Esophagus (tissue), 2 donors: ENCODE data around the gene PCED1B. TPM values are rescaled to one million over a fixed set of nuclear protein-coding genes. Genes with fewer than 3 reads are reported as not detected.
"Not testable (repeated sequence)": the region's sequence is repeated elsewhere in the genome, so short reads cannot be mapped to it uniquely, and the experiment has no call there.

Source experiments
- H3K27ac ChIP-seq, 2 donors: one replicate each; pipeline ENCODE4 v1.5.1; 2013; ENCODE audit warnings: low read depth in 2 of 2, mild to moderate bottlenecking in 2 of 2, inconsistent platforms in 1 of 2, low read length in 1 of 2, moderate library complexity in 1 of 2
- H3K27me3 ChIP-seq, 2 donors: one replicate each; pipeline ENCODE4 v1.6.1; 2013; ENCODE audit warnings: low read length in 2 of 2, control low read depth in 1 of 2, mild to moderate bottlenecking in 1 of 2; ENCODE audit not compliant: insufficient read depth in 2 of 2, control insufficient read depth in 1 of 2
- H3K36me3 ChIP-seq, 2 donors: one replicate each; pipeline ENCODE4 v1.6.1; 2013; ENCODE audit warnings: low read length in 1 of 2; ENCODE audit not compliant: control insufficient read depth in 2 of 2, insufficient read depth in 2 of 2
- H3K4me1 ChIP-seq, 2 donors: one replicate each; pipeline ENCODE4 v1.6.1; 2013; ENCODE audit warnings: low read length in 1 of 2; ENCODE audit not compliant: control insufficient read depth in 2 of 2, insufficient read depth in 2 of 2
- H3K4me3 ChIP-seq, 2 donors: one replicate each; pipeline ENCODE4 v1.5.1; 2013; ENCODE audit warnings: low read length in 2 of 2, mild to moderate bottlenecking in 2 of 2, low read depth in 1 of 2, moderate library complexity in 1 of 2
- H3K9me3 ChIP-seq, 2 donors: one replicate each; pipeline ENCODE4 v1.6.1; 2013; ENCODE audit warnings: mild to moderate bottlenecking in 2 of 2, low read depth in 1 of 2, low read length in 1 of 2, moderate library complexity in 1 of 2; ENCODE audit not compliant: control insufficient read depth in 2 of 2, insufficient read depth in 1 of 2
- WGBS, 2 donors: extraction: QIAGEN DNeasy Blood & Tissue Kit; methylation state at CpG; one replicate each; pipeline ENCODE4 v1.1.7; 2013; 5-methylcytosine and 5-hydroxymethylcytosine counted together
- polyA plus RNA-seq, 2 donors: library from polyadenylated mRNA; stranded (reverse); fragments of 200-250 nt; gene quantifications; one replicate each; pipeline ENCODE4 v1.2.3, GENCODE V29; 2013
- donor health status: healthy with polysubstance abuse.
- donor health status: Bipolar disorder and iron deficiency.

PCED1B gene
- polyA plus RNA-seq, 2 donors: 1.2 to 1.6 TPM

- Histone ChIP-seq H3K27ac (no peak overlapping the region), H3K9me3 (no peaks in the 10 kb centered on the region), H3K36me3 (peaks cover 0 to 2% of the 10 kb centered on the region in 2 donors), H3K27me3 (no peaks in the 10 kb centered on the region), H3K4me3 (no peak overlapping the region), H3K4me1 (no peaks in the 10 kb centered on the region)
- WGBS, 2 donors: 54 to 68% methylated on average over 3 of the region's 3 CpGs
These were observed 110.9 kb downstream of the PCED1B start for GRCh38 chr12:47190271-47190750.

DNA sequence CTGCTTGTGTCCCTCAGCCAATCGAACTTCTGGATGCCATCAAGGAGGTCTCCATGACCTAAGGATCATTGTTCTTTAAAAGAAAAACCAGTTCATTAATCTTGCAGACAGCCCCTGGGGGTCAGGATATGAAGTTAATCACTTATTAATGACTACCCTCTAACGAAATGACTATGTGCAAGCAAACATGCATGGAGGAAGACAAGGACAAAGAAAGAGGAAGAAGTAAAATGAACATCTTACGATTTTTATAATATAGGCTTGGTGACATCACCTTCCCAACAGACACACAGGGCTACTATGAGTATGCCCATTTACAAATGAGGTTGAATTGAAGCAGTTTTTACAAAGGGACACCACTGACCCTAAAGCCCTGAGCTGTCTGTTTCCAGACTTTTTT, 111.5 kb downstream of the PCED1B start:
- H3K4me1 ChIP-seq: no peaks in the 10 kb centered on the region
- no peaks in the 10 kb centered on the region for H3K27me3 ChIP-seq
- 25 to 52% methylated on average over 3 of the region's 3 CpGs for WGBS, 2 donors
- no peak overlapping the region for H3K4me3 ChIP-seq
- no peak overlapping the region for H3K27ac ChIP-seq
- peaks cover 0 to 2% of the 10 kb centered on the region in 2 donors for H3K36me3 ChIP-seq
- no peaks in the 10 kb centered on the region for H3K9me3 ChIP-seq

DNA sequence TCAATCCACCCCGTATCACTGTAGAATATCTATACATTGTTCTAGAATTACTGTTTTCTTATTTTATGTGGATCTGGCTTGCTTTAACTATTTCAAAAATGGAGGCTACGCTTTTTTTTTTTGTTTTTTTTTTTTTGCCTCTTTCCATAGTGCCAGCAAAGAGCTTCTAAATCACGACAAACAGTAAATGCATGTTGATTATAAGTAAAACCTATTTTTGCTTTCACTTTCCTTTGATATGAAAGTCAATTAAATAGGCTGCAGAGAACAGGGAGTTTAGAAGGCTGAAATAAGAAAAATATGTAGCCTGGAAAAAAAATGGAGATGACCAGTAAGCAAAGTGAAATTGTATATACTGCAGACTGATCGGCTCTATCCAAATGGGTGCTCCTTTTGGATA, 112.6 kb downstream of the PCED1B start:
- Histone ChIP-seq H3K4me3 (no peak overlapping the region), H3K9me3 (no peaks in the 10 kb centered on the region), H3K4me1 (no peaks in the 10 kb centered on the region), H3K27ac (no peak overlapping the region), H3K27me3 (no peaks in the 10 kb centered on the region), H3K36me3 (peaks cover 0 to 2% of the 10 kb centered on the region in 2 donors)
- WGBS, 2 donors: 59 to 71% methylated on average over 4 of the region's 4 CpGs

GRCh38 chr12:47193066-47193465, 113.6 kb downstream of the PCED1B start:
- no peaks in the 10 kb centered on the region for H3K27me3 ChIP-seq
- H3K9me3 ChIP-seq: no peaks in the 10 kb centered on the region
- peaks cover 0 to 2% of the 10 kb centered on the region in 2 donors for H3K36me3 ChIP-seq
- H3K27ac ChIP-seq: no peak overlapping the region
- no peak overlapping the region for H3K4me3 ChIP-seq
- no peaks in the 10 kb centered on the region for H3K4me1 ChIP-seq
- WGBS, 2 donors: 82 to 84% methylated on average over 3 of the region's 3 CpGs

DNA sequence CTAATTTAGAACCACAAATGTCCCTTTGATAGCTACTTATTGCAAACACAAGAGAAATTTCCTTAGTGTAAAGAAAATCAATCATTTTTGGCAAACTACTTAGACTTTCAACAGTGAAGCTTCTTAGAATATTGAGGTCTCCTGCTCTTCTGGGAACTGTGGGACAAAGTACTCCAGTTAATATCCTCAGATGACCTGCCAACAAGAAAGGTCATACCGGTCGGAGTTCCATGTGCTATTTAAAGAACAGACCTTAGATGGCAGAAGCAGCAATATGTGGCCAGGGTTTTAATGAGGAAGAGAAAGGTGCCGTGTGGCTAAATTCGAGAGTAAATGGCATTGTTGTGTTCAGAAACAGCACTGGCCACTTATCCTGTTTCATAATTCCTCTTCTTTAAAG, 115.1 kb downstream of the PCED1B start:
- H3K36me3 ChIP-seq: peaks cover 0 to 2% of the 10 kb centered on the region in 2 donors
- no peak overlapping the region for H3K27ac ChIP-seq
- no peaks in the 10 kb centered on the region for H3K9me3 ChIP-seq
- H3K27me3 ChIP-seq: no peaks in the 10 kb centered on the region
- H3K4me3 ChIP-seq: no peak overlapping the region
- 55 to 58% methylated on average over 4 of the region's 4 CpGs for WGBS, 2 donors
- no peaks in the 10 kb centered on the region for H3K4me1 ChIP-seq

- WGBS, 2 donors: 71 to 75% methylated on average over 2 of the region's 2 CpGs
- H3K27ac ChIP-seq: no peak overlapping the region
- no peaks in the 10 kb centered on the region for H3K9me3 ChIP-seq
- no peaks in the 10 kb centered on the region for H3K4me1 ChIP-seq
- H3K27me3 ChIP-seq: no peaks in the 10 kb centered on the region
- H3K4me3 ChIP-seq: no peak overlapping the region
- no peaks in the 10 kb centered on the region for H3K36me3 ChIP-seq
These were observed 121.0 kb downstream of the PCED1B start for GRCh38 chr12:47200446-47200845.

GRCh38 chr12:47201190-47201589, 121.8 kb downstream of the PCED1B start:
- H3K4me3 ChIP-seq, H3K27me3 ChIP-seq, H3K4me1 ChIP-seq, H3K9me3 ChIP-seq, H3K27ac ChIP-seq, H3K36me3 ChIP-seq: not testable (repeated sequence)
- 88 to 92% methylated on average over 6 of the region's 6 CpGs for WGBS, 2 donors

DNA sequence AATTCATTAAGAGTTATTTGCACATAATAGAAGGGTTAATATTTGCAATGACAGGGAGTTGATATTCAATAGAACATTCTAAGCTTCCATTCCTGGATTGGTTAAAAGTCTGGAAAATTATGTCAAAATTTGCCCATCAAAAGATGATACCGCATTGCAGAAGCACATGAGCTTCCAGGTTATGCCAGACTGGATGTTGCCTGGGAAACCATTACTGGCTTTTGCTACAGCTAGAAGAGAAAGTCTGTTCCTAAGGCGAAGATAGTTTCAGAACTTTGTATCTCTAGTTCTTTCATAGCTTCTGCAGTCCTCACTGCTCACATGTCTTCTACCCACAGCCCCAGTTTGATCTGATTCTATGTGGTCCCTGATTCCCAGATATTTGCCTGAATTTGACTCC, 122.8 kb downstream of the PCED1B start:
- H3K4me1 ChIP-seq: no peaks in the 10 kb centered on the region
- H3K4me3 ChIP-seq: no peak overlapping the region
- no peaks in the 10 kb centered on the region for H3K9me3 ChIP-seq
- H3K27me3 ChIP-seq: no peaks in the 10 kb centered on the region
- WGBS, 2 donors: 69 to 90% methylated on average over 2 of the region's 2 CpGs
- no peak overlapping the region for H3K27ac ChIP-seq
- H3K36me3 ChIP-seq: no peaks in the 10 kb centered on the region

DNA sequence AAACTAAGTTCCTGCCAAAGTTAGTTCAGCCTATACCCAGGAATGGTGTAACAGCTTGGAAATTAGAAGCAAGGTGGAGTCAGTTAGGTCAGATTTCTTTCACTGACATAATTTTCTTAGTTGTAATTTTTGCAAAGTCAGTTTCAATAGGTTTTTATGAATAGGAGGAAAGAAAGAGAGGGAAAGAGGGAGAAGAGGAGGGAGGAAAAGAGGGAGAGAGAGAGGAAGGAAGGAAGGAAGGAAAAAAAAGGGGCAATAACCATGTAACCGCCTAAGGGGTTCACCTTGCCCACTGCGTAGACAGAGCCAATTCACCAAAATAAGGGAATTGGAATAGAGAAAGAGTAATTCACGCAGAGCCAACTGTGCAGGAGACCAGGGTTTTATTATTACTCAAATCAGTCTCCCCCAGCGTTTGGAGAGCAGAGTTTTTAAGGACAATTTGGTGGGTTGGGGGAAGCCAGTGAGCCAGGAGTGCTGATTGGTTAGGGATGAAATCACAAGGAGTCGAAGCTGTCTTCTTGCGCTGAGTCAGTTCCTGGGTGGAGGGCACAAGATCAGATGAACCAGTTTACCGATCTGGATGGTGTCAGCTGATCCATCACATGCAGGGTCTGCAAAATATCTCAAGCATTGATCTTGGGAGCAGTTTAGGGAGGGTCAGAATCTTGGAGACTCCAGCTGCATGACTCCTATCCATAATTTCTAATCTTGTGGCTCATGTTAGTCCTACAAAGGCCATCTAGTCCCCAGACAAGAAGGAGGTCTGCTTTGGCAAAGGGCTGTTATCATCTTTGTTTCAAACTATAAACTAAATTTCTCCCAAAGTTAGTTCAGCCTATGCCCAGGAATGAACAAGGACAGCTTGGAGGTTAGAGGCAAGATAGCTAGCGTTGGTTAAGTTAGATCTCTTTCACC, 126.4 kb downstream of the PCED1B start:
- Histone ChIP-seq H3K9me3 (no peaks in the 10 kb centered on the region), H3K27ac (no peak overlapping the region), H3K27me3 (no peaks in the 10 kb centered on the region), H3K36me3 (no peaks in the 10 kb centered on the region), H3K4me3 (no peak overlapping the region), H3K4me1 (peaks cover 0 to 2% of the 10 kb centered on the region in 2 donors)
- WGBS, 2 donors: 59 to 73% methylated on average over 8 of the region's 8 CpGs
